Measurements from ENCODE around the gene MT1B.

MT1B gene

DNA sequence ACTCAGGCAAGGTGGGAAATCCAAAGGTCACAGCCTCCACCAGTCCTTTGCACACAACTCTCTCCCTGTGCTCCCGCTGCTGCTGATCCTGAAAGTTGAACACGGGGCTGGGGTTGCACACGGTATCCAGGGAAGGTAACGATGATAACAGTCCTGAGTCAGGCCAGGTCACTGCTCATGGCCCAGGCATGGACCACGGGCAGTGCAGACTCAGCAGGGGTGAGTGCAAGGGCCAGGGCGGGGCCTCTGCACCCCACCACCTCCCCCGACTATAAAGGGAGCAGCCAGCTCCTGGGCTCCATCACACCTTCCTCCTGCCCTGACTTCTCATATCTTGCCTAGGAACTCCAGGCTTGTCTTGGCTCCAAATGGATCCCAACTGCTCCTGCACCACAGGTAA, at the start of gene MT1B:
TSS of gene MT1B (plus strand) at position 301 of the 400 bp plus-strand sequence. CDS start at position 369, 68 bp downstream.
- FAIRE-seq, result no peak

DNA sequence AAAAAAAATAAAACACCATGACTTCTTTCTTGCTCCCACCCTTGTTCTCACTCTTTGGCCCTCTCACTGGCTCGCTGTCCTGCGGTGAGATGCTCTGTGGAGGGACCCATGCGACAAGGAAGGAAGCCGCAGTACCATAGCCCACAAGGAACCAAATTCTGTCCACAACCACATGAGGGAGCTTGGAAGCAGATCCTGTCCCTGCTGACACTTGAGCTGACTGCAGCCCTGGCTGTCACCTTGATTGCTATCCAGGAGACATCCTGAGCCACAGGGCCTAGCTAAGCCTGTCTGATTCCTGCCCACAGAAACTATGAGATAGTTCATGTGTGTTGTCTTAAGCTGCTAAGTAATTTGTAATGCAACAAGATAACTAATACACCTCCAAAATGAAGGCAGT, 48.1 kb upstream of the MT1B start:
- FAIRE-seq, result no peak

DNA sequence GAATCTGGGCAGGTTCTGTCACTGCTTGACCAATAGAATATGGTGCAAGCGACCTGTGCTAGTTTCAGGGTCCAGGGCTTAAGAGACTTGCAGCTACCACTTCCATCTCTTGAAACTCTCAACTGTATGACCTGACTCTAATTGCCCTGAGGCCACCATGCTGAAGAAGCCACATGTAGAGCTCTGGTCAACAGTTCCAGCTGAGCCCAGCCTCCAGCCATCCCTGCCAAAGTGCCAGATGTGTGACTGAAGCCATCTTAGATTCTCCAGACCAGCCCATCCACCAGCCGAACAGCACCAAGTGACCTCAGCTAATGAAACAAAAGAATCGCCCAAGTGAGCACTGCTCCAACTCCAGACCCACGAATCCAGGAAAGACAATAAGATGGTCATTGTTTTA, 46.7 kb upstream of the MT1B start:
- FAIRE-seq, result no peak

- no peak for FAIRE-seq
Observed at GRCh38 chr16:56605475-56605874, 46.2 kb upstream of the MT1B start.

DNA sequence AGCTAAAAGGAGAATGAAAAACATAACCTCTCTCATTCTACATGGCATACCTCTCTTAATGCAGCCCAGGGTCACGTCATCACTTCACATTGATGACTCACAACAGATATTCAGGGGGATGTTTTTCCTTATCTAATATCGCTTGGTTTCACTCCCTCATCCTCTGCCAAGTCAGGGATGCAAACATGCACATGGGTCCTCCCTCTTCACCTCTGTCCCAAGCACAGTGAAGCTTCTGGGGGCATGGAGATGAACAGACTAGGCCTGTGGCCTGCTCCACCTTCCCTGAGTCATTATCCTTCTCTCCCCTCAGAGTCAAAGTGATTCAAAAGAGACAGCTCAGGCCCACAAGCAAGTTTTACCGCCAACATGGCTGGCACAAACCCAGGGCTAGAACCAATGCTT, 45.6 kb upstream of the MT1B start:
- FAIRE-seq, result no peak

GRCh38 chr16:56606476-56607108, 45.1 kb upstream of the MT1B start:
- FAIRE-seq, result no peak

DNA sequence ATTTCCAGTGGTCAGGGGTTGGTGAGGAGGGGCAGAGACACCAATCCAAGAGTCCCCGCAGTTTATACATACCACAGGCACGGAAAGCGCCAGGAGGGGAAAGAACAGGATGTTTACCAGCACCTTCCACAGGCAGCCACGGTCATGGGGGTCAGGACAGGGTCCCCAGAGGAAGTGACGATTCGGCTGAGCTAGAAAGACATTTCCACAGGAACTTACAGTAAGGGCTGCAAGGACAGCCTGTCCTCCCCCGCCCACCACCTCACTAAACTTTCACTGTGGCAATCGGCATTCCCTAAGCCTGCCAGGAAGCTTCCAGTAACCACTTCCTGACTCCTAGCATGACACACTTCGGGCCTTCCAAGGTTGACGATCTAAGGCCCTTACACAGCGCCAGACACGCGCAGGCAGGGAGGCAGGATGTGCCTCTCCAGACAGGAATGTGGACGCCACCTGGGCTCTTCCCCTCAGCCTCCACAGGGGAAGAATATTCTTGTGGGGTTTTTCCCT, 44.5 kb upstream of the MT1B start:
- no peak for FAIRE-seq

- FAIRE-seq, result no peak
Observed at GRCh38 chr16:56607675-56608042, 44.0 kb upstream of the MT1B start.

DNA sequence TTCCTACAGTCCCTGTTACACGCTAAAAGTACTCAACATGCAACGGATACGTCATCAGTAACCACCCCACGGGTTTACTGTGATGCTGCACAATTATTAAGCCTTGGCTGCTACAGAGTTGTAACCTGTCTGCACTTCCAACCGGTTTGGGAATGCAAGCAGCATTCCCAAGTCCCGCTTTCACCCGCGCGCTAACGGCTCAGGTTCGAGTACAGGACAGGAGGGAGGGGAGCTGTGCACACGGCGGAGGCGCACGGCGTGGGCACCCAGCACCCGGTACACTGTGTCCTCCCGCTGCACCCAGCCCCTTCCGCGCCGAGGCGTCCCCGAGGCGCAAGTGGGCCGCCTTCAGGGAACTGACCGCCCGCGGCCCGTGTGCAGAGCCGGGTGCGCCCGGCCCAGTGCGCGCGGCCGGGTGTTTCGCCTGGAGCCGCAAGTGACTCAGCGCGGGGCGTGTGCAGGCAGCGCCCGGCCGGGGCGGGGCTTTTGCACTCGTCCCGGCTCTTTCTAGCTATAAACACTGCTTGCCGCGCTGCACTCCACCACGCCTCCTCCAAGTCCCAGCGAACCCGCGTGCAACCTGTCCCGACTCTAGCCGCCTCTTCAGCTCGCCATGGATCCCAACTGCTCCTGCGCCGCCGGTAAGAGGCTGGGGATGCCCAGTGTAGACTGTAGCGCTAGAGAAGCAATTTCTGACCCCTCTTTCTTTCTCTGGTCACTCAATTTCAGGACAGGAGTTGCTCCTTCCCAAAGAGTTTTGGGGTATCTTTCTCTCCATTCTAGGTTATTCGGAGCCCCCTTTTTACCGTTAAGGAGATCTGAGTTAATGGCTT, 43.4 kb upstream of the MT1B start, which contains the start of gene MT2A:
TSS of gene MT2A (plus strand) at position 542 of the 833 bp plus-strand sequence. CDS start at position 614, 72 bp downstream.
- FAIRE-seq, result no peak

GRCh38 chr16:56608876-56609462, 42.7 kb upstream of the MT1B start:
- FAIRE-seq, result no peak

GRCh38 chr16:56609463-56609921, 42.2 kb upstream of the MT1B start:
- FAIRE-seq, result no peak

DNA sequence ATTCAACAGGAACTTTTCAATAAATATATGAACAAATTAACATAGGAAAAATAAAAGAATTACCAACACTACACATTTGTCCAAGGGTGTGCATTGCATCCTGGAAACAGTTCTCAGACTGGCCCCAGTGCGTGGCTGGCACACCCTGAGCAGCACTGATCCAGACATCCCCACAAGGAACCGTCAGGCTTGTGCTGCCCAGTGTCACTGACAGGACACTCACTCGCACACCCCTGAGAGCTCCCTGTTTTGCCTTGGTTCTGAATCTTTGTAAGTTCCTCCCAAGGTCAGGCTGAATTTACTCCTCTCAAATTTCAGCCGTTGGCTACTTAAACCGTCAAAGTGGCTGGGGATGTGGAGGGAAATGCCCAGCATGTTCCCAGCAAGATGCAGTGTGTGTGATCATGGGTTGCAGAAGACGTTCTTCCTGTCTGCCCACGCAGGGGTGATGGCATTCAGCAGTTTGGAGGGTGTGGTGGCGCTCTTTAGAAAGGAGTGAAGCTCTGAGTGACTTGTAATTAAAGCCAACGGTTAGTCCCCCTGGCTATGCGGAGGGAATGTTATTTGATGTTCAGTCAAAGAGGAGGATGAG, 41.6 kb upstream of the MT1B start:
- no peak for FAIRE-seq

- no peak for FAIRE-seq
Observed at GRCh38 chr16:56610609-56611111, 41.0 kb upstream of the MT1B start.

DNA sequence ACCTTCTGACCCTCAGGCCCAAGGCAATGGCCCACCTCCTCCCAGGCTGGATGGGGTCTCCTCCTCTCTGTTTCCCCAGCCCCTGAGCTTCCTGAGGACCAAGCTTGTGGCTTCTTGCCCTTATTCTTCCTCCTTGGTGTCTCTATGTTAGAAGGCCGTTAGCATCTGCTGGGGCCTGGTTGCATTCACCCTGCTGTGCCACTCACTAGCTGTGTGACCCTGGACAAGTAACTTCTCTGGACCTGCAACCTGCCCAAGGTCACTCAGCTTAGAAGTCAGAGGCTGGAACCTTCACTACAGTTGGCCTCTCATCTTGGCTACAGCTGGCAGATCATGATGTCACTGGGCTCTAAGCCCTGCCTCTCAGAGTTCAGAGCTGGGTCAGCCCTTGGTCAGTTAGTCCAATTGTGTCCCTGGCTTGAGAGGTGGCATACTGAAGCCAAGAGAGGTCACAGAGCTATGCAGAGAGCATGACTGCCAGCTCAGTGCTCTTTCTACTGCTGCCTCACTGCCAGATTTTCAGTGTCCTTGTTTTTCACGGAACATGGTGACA, 40.3 kb upstream of the MT1B start:
- FAIRE-seq, result no peak

DNA sequence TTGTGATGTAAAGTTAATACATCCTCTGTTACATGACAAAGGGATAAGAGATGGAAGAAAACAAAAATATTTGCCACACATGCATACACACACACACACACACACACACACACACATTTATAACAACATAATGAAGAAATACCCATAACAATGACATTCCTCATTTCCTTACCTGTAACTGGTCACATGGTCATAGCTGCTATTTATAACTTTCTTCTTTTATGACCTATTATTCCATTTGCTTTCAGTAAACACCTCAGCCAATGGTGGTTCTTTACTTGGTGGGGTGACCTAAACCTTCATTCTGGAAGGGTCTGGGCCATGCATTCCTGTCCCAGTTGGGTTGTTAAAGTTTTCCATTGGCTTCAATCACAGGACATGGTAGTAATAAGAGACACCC, 38.0 kb upstream of the MT1B start:
- FAIRE-seq, result no peak

GRCh38 chr16:56614549-56614991, 37.1 kb upstream of the MT1B start:
- no peak for FAIRE-seq

- no peak for FAIRE-seq
Observed at GRCh38 chr16:56615353-56615752, 36.3 kb upstream of the MT1B start.

DNA sequence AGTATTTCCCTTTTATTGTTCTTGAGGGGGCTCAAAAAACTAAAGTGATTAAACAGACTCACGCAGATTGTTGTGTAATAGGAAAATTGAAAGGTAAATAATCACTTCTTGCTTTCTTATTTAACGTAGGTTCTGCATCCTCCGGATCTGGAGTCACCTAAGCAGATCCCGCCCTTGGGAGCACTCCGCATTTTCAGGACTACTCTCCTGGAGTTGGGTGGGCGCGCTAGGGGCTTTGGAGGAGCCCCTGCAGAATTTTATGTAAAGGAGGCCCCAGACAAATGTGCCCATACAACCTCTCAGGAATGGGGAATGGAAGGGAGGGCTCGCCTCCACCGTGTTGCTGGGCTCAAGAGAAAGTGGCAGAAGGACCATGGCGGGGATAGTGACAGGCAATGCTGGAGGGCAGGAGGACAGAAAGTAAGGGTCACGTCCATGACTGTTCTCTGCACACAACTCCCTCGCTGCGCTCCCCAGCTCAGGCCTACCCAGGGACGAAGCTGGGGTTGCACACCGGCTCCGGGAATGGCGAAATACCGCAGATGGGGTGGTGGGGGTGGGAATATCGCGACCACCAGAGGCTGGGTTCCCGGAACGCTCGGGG, 35.0 kb upstream of the MT1B start:
- FAIRE-seq, result no peak

DNA sequence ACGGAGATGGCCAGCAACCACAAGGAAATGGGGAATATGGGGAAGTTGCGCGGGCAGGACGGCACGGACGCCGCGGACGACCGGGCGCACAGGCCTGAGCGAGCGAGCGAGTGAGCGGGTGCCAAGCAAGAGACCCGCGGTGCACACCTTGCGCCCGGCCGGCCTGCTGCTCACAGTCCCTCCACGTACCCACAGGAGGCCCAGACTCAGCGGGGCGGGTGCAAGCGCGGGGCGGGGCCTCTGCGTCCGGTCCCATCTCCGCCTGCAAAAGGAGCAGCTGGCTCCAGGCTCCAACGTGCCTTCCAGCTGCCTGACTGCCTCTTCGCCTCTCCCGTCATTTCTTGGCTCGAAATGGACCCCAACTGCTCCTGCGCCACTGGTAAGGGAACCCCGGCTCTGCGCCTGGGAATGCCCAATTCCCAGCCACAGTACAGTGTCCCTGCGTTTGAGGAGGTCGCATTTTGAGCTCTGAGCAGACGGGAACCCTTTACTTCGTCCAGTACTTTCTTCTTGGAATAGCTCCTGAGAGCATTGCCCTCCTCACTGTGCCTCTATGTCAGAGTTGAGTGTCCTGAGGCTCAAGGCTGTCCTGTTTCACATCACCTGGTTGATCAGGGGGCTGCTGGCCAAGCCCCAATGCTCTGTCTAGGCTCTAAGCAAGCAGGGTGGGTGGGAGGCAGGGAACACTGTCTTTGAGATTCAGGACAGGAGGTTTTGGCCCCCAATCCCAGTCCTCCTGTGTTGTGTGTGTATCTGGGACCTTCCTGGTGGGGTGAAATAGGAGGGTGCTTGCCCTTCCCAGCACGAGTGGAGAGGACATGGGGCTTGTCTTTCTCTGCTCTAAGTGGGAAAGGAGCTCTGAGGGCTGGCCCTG, 34.2 kb upstream of the MT1B start:
- no peak for FAIRE-seq

- no peak for FAIRE-seq
Observed at GRCh38 chr16:56618138-56618537, 33.5 kb upstream of the MT1B start.

DNA sequence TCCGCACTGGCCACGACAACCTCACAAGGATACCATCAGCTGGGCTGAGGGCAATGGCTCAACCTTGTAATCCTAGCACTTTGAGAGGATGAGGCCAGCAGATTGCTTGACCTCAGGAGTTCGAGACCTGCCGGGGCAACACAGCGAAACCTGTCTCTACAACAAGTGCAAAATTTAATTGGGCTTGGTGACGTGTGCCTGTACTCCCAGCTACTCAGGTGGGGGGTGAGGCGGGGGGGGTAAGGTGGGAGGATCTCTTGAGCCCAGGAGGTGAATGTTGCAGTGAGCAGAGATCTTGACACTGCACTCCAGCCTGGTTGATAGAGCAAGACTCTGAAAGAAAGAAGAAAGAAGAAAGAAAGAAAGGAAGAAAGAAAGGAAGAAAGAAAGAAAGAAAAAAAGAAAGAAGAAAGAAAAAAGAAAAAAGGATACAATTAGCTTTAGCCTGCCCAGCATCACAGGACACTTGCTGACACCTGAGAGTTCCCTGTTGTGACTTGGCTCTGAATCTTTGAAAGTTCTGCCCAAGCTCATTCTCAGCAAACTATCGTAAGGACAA, 31.3 kb upstream of the MT1B start:
- FAIRE-seq, result no peak
